SJCRH30 (cell line): ENCODE data around the gene SQSTM1. TPM values are rescaled to one million over a fixed set of nuclear protein-coding genes. Genes with fewer than 3 reads are reported as not detected.
"Not testable (repeated sequence)": the region's sequence is repeated elsewhere in the genome, so short reads cannot be mapped to it uniquely, and the experiment has no call there.

Experiments used
- DNase-seq, 2 experiments: peaks; one replicate each; pipeline ENCODE4 v3.0.0-alpha.2; 2015 to 2020
- H3K27ac ChIP-seq: fragments of 250-450 bp; sonication (Bioruptor Pico); 2 replicates; pipeline ENCODE4 v1.5.1; 2020; ENCODE audit warnings: mild to moderate bottlenecking, moderate library complexity
- H3K27me3 ChIP-seq: fragments of 250-450 bp; sonication (Bioruptor Pico); 2 replicates; pipeline ENCODE4 v1.5.1; 2020; ENCODE audit warnings: mild to moderate bottlenecking, moderate library complexity
- H3K36me3 ChIP-seq: fragments of 250-450 bp; sonication (Bioruptor Pico); 2 replicates; pipeline ENCODE4 v1.5.1; 2020; ENCODE audit warnings: mild to moderate bottlenecking, moderate library complexity
- H3K4me1 ChIP-seq: fragments of 250-450 bp; sonication (Bioruptor Pico); 2 replicates; pipeline ENCODE4 v1.5.1; 2020; ENCODE audit warnings: mild to moderate bottlenecking, moderate library complexity
- H3K4me3 ChIP-seq: fragments of 250-450 bp; sonication (Bioruptor Pico); 2 replicates; pipeline ENCODE4 v1.5.1; 2020; ENCODE audit warnings: mild to moderate bottlenecking, moderate library complexity
- H3K9me3 ChIP-seq: fragments of 250-450 bp; sonication (Bioruptor Pico); replicated peaks from 2 replicates; pipeline ENCODE4 v1.5.1; 2020; ENCODE audit warnings: mild to moderate bottlenecking, moderate library complexity
- total RNA-seq: library from RNA; depleted of rRNA; stranded (reverse); fragments of >200 nt; shearing (Covaris generic); gene quantifications from 2 replicates; pipeline ENCODE4 v1.2.3, GENCODE V29; 2014

Gene SQSTM1
- total RNA-seq, 1 experiment from 2014 or later: 65.8 TPM

- no peak overlapping the region for H3K27ac ChIP-seq
- H3K4me1 ChIP-seq: peaks cover 25% of the 10 kb centered on the region
- H3K9me3 ChIP-seq: no peaks in the 10 kb centered on the region
- peaks cover 35% of the 10 kb centered on the region for H3K36me3 ChIP-seq
- H3K4me3 ChIP-seq: no peak overlapping the region
- DNase-seq: no peak
- no peaks in the 10 kb centered on the region for H3K27me3 ChIP-seq
These were observed 1.8 kb downstream of the SQSTM1 start for GRCh38 chr5:179822444-179822990.

- H3K36me3 ChIP-seq: peaks cover 49% of the 10 kb centered on the region
- no peak overlapping the region for H3K27ac ChIP-seq
- no peaks in the 10 kb centered on the region for H3K27me3 ChIP-seq
- no peak overlapping the region for H3K4me3 ChIP-seq
- no peak for DNase-seq
- peaks cover 17% of the 10 kb centered on the region for H3K4me1 ChIP-seq
- no peaks in the 10 kb centered on the region for H3K9me3 ChIP-seq
These were observed 3.4 kb downstream of the SQSTM1 start for GRCh38 chr5:179823937-179824744.

- no peak overlapping the region for H3K27ac ChIP-seq
- no peaks in the 10 kb centered on the region for H3K9me3 ChIP-seq
- peaks cover 14% of the 10 kb centered on the region for H3K4me1 ChIP-seq
- H3K27me3 ChIP-seq: no peaks in the 10 kb centered on the region
- H3K36me3 ChIP-seq: peaks cover 53% of the 10 kb centered on the region
- no peak for DNase-seq
- H3K4me3 ChIP-seq: no peak overlapping the region
These were observed 4.0 kb downstream of the SQSTM1 start for GRCh38 chr5:179824745-179825112.

GRCh38 chr5:179825655-179826182, 5.0 kb downstream of the SQSTM1 start:
- no peaks in the 10 kb centered on the region; the same call in 1 of the 2 replicates for H3K9me3 ChIP-seq
- no peaks in the 10 kb centered on the region for H3K27me3 ChIP-seq
- no peak overlapping the region for H3K27ac ChIP-seq
- peaks cover 63% of the 10 kb centered on the region for H3K36me3 ChIP-seq
- DNase-seq: no peak
- no peak overlapping the region for H3K4me3 ChIP-seq
- peaks cover 7% of the 10 kb centered on the region for H3K4me1 ChIP-seq

GRCh38 chr5:179827680-179828079, 7.0 kb downstream of the SQSTM1 start:
- Histone ChIP-seq H3K4me3 (no peak overlapping the region), H3K27ac (no peak overlapping the region), H3K4me1 (no peaks in the 10 kb centered on the region), H3K27me3 (no peaks in the 10 kb centered on the region), H3K36me3 (peaks cover 81% of the 10 kb centered on the region), H3K9me3 (no peaks in the 10 kb centered on the region; the same call in 1 of the 2 replicates)
- no peak for DNase-seq

GRCh38 chr5:179828756-179829421, 8.2 kb downstream of the SQSTM1 start:
- peaks cover 89% of the 10 kb centered on the region for H3K36me3 ChIP-seq
- DNase-seq: no peak
- no peak overlapping the region for H3K27ac ChIP-seq
- H3K9me3 ChIP-seq: no peaks in the 10 kb centered on the region; the same call in 1 of the 2 replicates
- H3K27me3 ChIP-seq: no peaks in the 10 kb centered on the region
- no peaks in the 10 kb centered on the region for H3K4me1 ChIP-seq
- no peak overlapping the region for H3K4me3 ChIP-seq

GRCh38 chr5:179829732-179830435, 9.2 kb downstream of the SQSTM1 start:
- Histone ChIP-seq H3K36me3 (peaks cover 81% of the 10 kb centered on the region), H3K9me3 (no peaks in the 10 kb centered on the region; the same call in 1 of the 2 replicates), H3K4me1 (no peaks in the 10 kb centered on the region), H3K27me3 (no peaks in the 10 kb centered on the region), H3K4me3 (no peak overlapping the region), H3K27ac (no peak overlapping the region)
- no peak for DNase-seq

GRCh38 chr5:179830818-179831468, 10.2 kb downstream of the SQSTM1 start:
- no peaks in the 10 kb centered on the region for H3K27me3 ChIP-seq
- H3K9me3 ChIP-seq: no peaks in the 10 kb centered on the region; the same call in 1 of the 2 replicates
- DNase-seq: no peak
- no peak overlapping the region for H3K27ac ChIP-seq
- peaks cover 72% of the 10 kb centered on the region for H3K36me3 ChIP-seq
- no peak overlapping the region for H3K4me3 ChIP-seq
- no peaks in the 10 kb centered on the region for H3K4me1 ChIP-seq

GRCh38 chr5:179832039-179832745, 11.5 kb downstream of the SQSTM1 start:
- Histone ChIP-seq H3K36me3 (peaks cover 74% of the 10 kb centered on the region), H3K27me3 (no peaks in the 10 kb centered on the region), H3K4me3 (no peak overlapping the region), H3K9me3 (no peaks in the 10 kb centered on the region; the same call in 1 of the 2 replicates), H3K27ac (no peak overlapping the region), H3K4me1 (no peaks in the 10 kb centered on the region)
- no peak for DNase-seq

- no peaks in the 10 kb centered on the region for H3K4me1 ChIP-seq
- H3K36me3 ChIP-seq: peaks cover 74% of the 10 kb centered on the region
These were observed 12.5 kb downstream of the SQSTM1 start for GRCh38 chr5:179833056-179833708.

GRCh38 chr5:179833709-179834070, 13.0 kb downstream of the SQSTM1 start:
- H3K27ac ChIP-seq: no peak overlapping the region
- H3K36me3 ChIP-seq: peaks cover 75% of the 10 kb centered on the region
- H3K27me3 ChIP-seq: no peaks in the 10 kb centered on the region
- no peaks in the 10 kb centered on the region for H3K4me1 ChIP-seq
- H3K4me3 ChIP-seq: no peak overlapping the region
- H3K9me3 ChIP-seq: no peaks in the 10 kb centered on the region; the same call in 1 of the 2 replicates
- DNase-seq: no peak

More at GRCh38 chr5:179833056-179833708, 12.5 kb downstream of the SQSTM1 start:
- H3K27me3 ChIP-seq: no peaks in the 10 kb centered on the region
- no peak overlapping the region for H3K27ac ChIP-seq
- no peak for DNase-seq
- no peak overlapping the region for H3K4me3 ChIP-seq
- H3K9me3 ChIP-seq: no peaks in the 10 kb centered on the region; the same call in 1 of the 2 replicates

- H3K36me3 ChIP-seq: peaks cover 72% of the 10 kb centered on the region
These were observed 13.4 kb downstream of the SQSTM1 start for GRCh38 chr5:179834120-179834519.

GRCh38 chr5:179834871-179835270, 14.2 kb downstream of the SQSTM1 start:
- H3K4me1 ChIP-seq, H3K27me3 ChIP-seq, H3K9me3 ChIP-seq, DNase-seq, H3K4me3 ChIP-seq, H3K27ac ChIP-seq: not testable (repeated sequence)
- peaks cover 66% of the 10 kb centered on the region for H3K36me3 ChIP-seq

More at GRCh38 chr5:179834120-179834519, 13.4 kb downstream of the SQSTM1 start:
- H3K27me3 ChIP-seq: no peaks in the 10 kb centered on the region
- DNase-seq: no peak
- no peaks in the 10 kb centered on the region; the same call in 1 of the 2 replicates for H3K9me3 ChIP-seq
- no peak overlapping the region for H3K27ac ChIP-seq
- H3K4me1 ChIP-seq: no peaks in the 10 kb centered on the region
- H3K4me3 ChIP-seq: no peak overlapping the region
